Measurements from ENCODE around the gene SFTPA1. TPM values are rescaled to one million over a fixed set of nuclear protein-coding genes. Genes with fewer than 3 reads are reported as not detected.
"Not testable (repeated sequence)": the region's sequence is repeated elsewhere in the genome, so short reads cannot be mapped to it uniquely, and the experiment has no call there.

The SFTPA1 gene
- polyA plus RNA-seq (ENCODE audit: insufficient read length in 3 of 3) = under 1 TPM in 1 of 3 donors, not detected in 2; 0.04 TPM
- long read RNA-seq, donor 1 = 0 reads
- long read RNA-seq, donor 2 = 0 reads
- long read RNA-seq, donor 3 = 0 reads
- long read RNA-seq, donor 4 = 0 reads
- long read RNA-seq, donor 5 = 0 reads
- long read RNA-seq, donor 6 = 0 reads
- long read RNA-seq, donor 7 = 0 reads
- long read RNA-seq, donor 8 = 0 reads
- long read RNA-seq, donor 9 = 0 reads
- long read RNA-seq, donor 10 = 0 reads
- long read RNA-seq, donor 11 = 0 reads
- long read RNA-seq, donor 12 = 0 reads
- long read RNA-seq, donor 13 = 0 reads
- long read RNA-seq, donor 14 = 0 reads
- long read RNA-seq, donor 15 = 0 reads
- long read RNA-seq, donor 16 = 0 reads

DNA sequence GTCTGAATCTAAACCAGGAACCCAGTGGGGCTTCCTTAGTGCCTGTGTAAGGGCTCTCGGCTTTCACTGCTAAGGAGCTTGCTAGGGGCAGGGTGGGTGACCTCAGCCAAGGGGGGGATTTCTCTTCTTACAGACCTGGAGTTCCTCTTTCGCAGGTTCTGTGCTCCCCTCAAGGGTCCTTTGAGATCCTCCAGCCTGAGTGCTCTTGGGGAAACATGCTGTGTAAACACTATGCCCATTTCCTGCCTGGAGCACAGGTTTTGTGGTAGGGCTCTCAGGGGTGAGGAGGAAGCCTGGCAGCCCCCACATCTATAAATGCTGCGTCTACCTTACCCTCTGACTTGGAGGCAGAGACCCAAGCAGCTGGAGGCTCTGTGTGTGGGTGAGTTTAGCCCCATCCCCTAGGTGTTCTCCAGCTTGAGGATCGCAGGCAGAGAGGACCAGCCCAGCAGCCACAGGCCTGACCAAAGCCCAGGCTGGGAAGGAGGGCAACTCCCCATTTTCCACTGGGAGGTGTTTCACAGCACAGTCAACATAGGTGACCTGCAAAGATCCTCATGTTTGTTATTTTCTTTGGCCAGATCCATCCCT, at the start of gene SFTPA1:
TSS of gene SFTPA1 (plus strand) at position 339 of the 591 bp plus-strand sequence. CDS start 887 bp downstream, outside the sequence.
- DNase-seq = no peak

DNA sequence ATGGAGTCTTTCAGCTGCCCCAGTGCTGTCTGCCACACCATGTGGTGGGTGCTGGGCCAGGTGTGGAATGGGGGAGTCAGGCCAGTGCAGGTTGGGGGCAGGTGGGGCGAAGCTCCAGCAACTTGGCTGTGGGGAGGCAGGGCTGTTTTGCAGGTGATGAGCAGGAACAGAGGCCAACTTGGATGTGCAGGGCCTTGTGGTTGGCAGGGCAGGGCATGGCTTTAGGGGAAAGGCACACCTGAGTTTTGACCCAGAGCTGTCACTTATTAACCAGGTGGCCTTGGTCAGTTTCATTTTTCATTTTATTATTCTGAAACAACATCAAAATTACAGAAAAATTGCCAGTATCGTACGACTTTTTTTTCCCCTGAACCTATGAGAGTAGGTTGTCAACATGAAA, 49.5 kb upstream of the SFTPA1 start:
- no peak for DNase-seq

DNA sequence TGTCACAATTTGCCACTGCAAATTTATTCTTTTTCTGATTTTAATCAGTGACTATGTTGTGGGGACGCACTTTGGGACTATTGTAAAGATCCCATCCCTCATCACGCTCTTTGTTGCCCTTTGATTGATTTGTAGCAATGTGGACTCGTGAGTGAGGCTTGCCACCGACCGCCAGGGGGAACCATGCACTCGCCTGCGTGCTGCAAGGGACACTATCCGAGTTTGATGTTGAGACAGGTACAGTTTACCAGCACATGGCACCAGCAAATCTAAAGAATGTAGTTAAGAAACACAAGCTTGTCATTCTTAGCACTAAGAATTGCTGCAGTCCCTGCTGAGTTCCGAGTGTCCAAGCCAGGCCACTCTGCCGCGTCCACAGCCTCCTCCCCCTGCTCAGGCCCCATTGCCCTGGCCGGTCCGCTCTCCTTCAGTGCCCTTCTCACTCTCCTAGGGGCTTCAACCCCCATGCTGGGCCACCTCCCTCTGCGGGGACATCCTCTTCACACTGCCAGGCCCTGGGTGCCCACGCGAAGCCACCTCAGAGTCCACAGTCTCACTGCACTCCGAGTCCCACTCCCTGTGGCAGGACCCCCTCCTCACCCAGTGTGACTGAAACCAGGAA, 48.5 kb upstream of the SFTPA1 start:
- DNase-seq = peak; percentile 57

DNA sequence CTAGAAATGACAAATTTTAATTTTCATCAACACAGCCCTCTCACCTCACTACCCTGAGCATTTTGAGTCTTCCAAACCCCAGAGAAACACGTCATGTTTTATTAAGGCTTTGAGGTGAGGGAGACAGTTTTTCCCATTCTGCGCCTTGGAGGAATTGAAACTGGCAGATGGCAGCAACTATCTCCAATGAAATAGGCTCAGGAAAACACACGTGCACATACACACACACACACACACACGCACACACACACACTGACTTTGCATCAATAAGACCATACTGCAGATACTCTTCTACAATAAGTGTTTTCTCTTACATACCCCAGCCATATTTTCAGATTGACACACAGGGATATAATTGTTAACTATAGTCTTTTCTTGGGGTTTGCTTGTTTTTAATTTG, 47.3 kb upstream of the SFTPA1 start:
- DNase-seq = no peak

DNA sequence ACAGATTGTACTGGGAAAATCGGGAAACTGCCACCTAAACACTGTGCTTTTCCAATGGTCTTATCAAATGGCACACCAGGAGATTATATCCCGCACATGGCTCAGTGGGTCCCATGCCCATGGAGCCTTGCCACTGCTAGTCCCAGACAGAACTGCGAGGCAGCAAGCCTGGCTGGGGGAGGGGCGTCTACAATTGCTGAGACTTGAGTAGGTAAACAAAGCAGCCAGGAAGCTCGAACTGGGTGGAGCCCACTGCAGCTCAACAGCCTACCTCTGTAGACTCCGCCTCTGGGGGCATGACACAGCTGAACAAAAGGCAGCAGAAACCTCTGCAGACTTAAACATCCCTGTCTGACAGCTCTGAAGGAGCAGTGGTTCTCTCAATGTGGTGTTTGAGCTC, 40.1 kb upstream of the SFTPA1 start:
- DNase-seq = not testable (repeated sequence)

DNA sequence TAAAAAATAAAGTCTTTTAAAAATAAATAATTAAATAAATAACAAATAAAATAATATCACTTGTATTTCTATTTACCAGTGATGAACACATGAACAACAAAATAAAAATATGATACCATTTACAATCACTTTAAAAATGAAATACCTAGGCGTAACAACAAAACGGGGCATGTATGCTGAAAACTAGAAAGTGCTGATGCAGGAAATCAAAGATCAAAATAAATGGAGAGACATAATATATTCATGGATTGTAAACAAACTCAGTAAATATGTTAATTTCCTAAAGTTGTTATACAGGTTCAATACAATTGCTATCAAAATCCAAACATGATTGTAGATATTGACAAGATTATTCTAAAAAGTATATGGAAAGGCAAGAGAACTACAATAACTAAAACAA, 31.4 kb upstream of the SFTPA1 start:
- DNase-seq = no peak

DNA sequence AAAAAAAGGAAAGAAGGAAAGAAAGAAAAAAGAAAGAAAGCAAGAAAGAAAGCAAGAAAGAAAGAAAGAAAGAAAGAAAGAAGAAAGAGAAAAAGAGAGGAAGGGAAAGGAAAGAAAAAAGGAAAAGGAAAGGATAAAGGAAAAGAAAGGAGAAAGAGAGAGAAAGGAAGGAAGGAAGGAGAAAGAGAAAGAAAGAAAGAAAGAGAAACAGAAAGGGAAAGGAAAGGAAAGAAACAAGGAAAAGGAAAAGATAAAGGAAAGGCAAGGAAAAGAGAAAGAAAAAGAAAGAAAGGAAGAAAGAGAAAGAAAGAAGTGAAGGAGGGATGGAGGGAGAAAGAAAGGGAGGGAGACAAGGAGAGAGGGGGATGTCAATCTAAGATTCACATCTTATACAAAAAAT, 29.7 kb upstream of the SFTPA1 start:
- DNase-seq = no peak

DNA sequence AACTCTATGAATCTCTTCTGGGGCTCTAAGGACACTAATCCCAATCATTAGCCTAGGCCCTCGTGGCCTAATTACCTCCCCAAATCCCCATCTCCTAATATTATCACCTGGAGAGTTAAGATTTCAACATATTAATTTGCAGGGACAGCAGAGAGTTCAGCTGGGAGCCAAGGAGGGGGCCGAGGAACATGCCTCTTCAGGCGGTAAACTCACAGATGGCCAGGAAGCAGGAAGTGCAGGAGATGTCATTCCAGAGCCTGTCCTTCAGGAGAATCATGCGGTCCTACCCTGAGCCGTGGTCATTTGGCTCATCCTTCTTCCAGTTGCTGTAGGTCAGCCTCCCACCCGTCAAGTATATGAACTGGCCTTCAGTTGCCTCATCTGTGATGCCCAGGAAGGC, 28.6 kb upstream of the SFTPA1 start:
- DNase-seq = no peak

DNA sequence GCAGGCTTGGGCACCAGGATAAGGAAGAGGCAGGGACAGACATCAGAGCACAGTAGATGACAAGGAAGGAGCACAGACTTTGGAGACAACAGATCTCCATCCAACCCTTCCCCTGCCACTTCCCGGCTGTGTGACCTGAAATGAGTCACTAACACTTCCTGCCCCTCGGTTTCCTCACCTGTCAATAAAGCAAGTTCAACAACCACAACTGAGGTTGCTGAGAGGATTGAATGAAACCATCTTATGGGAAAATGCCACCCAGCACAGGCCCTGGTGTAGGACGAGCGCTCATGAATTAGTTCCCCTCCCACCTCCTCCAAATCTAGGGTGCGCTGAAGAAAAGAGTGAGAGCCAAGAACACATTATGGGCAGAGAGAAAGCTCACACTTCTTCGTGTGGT, 27.8 kb upstream of the SFTPA1 start:
- DNase-seq = not testable (repeated sequence)

DNA sequence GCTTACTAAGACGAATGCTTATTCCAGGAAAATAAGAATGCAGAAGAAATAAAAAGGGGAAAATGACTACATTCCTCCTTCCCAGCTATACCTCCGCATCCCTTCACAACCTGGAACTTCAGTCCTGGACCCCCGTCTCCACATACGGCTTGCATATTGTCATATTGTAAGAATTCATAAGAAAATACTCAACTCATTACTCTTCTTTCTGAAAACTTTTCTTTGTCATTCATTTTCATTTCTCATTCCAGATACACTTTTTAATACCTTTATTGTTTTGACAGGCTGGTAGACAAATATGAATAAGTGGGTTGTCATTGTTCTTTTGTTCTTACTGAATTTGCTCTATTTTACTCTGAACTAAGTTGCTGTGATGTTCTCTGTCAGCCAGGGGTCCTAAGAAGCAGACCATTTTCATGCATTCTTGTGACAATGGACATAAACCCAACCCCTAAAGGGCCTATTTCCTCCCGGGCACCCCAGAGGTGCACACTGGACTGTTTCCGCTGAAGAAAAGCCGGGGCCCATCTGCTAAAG, 27.2 kb upstream of the SFTPA1 start:
- DNase-seq = no peak

DNA sequence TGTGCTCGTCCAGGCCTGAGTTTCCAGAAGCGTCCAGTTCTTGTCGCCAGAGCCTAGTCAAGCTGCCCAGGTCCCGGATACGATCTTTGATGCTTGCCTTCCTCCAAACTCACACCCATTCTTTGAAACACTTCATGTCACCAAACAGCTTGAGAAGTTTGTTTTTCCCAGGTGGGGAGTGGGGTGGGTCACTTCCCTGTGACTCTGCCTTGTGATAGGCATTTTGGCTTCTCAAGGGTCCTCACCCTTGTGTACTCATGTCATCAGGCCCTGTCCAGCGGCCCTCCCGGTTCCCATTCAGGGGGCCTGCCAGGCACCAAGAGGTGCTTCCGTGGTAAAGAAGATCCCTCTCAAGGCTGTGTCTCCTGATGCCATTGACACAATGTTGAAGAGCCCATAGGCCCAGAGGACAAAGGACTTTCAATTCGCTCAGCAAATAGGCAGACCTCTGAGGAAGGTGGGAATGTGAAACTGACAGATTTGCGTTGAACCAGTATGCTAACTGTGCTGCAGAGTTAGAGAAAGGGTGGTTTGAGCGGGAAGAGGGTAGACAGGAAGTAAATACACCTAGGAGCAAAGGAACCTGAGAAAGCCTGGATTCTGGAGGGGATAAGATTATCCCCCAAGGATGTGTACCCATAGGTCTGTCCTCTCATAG, 24.7 kb upstream of the SFTPA1 start:
- DNase-seq = no peak

DNA sequence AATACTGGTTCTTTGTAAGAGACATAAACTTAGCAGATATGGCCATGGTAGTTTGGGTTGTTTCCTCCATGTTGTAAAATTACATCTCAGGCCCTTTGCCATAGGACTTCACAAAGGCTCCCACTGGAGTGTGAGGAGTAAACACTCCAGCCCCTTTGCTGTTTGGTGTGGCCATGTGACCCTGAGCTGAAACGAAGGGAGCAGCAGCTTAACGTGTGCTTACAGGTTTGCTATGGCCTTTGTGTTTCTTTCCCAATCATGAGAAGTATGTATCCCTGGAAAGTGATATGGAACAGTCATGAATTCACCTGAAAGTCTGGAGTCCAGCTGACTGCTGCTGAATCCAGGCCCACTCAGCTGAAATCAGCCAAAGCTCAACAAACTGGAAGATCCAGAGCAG, 23.8 kb upstream of the SFTPA1 start:
- no peak for DNase-seq

DNA sequence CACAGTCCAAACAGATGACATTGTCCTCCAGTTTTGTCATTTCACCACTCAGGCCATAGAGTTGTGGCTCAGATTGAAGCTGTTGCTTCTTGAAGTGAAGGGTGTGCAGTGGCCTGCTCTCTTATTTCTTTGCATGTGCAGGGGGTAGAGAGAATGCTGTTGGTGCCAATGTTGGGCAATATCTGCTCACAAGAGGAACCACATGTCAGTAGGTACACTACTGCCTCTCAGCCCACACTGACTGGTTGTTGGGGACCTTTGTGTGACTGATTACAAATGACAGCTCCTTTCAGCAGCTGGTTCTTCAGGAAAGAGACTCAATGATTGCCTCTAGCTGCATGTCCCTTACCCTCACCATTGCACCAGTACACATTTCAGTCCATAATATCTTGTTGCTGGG, 21.9 kb upstream of the SFTPA1 start:
- DNase-seq = no peak

DNA sequence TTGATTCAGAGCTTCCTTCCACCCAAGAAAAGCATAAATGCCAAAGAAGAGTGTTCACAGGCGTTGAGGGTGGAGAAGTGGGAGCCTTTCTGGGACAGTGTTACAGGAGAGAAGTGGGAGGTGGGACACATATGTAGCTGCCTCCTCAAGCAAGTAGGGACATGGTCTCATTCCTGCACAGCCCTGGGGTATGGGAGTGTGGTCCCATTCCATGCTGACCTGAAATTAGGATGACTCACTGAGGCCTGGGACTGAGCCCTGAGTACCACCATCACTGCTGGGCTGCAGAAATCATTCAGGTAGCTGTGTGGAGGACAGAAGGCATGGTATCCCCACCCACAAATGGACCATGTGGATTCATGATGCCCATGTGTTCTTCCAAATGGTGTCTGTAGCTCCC, 17.4 kb upstream of the SFTPA1 start:
- no peak for DNase-seq

DNA sequence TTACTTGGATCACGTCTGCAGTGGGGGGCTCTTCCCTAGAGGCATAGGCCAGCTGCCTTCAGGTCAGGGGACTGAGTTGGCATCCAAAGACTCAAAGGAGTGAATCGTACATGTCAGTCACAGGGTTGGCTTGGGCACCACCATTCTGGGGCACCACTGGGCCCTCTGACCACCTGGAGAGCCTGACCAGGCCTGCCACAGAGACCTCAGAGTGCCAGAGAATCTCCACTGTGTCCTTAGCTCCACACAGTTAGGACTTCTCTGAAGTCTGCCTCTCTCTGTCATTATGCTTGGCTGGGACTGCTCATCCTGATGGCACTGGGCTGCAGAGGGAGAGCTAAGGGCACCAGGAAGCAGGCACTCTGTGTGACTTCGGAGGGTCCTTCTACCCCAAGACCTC, 16.2 kb upstream of the SFTPA1 start:
- DNase-seq = not testable (repeated sequence)

DNA sequence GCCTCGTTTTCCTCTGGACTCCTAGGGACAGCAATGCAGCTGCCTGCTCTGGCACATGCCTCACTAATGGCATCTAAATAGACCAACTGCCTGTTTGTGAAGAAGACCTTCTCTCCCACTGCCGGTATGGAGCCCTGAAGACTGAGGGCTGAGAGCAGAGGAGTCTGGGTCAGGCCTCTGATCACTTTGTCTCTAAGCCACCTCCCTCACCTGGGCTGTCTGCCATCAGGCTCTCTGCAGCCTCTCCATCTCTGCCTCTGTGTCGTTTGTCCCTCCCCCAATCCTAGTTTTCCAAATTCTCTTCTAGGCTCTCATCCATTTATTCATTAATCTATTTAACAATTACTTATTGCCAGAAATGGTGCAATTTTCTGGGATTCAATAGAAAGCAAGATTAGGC, 15.2 kb upstream of the SFTPA1 start:
- DNase-seq = no peak

DNA sequence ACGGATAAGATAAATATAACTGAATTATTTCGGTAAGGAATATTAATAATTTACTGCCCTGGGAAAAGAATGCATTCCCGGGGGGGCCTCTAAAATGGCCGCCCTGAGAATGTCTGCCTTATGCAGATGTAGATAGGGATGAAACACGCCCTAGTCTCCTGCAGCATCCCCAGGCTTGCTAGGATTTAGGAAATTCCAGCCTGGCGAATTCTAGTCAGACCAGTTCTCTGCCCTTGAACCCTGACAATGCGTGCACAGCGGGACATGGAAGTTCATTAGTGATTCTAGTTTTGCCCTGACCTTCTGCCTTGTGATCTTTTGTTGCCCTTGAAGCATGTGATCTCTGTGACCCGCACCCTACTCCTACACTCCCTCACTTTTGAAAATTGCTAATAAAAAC, 11.1 kb upstream of the SFTPA1 start:
- DNase-seq = not testable (repeated sequence)

DNA sequence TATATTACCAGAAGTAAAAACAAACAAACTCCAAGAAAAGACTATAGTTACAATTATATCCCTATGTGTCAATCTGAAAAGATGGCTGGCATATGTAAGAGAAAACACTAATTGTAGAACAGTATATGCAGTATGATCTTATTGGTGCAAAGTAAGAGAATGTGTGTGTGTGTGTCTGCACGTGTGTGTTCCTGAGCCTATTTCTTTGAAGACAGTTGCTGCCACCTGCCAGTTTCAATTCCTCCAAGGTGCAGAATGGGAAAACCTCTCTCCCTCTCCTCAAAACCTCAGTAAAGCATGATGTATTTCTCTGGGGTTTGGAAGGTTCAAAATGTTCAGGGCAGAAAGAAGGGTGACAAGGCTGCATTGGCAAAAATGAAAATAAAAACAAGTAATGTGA, 8.8 kb upstream of the SFTPA1 start:
- no peak for DNase-seq

DNA sequence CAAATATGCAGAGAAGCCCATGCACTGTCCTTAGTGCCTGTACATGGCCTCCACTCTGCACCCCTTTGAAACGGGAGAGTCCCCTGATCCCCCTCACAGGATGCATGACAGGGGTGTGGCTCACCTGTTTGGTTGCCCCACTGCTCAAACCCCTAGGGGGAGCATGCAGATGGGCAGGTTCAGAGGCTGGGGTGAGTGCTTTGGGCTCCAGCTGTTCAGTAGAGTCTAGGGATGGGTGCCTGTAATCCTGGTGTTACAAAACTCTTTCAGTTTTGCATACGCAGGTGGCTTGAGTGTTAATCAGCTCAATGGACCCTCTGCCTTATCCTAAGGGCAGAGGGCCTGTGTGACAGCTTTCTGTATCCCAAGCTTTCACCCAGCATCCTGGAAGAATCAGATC, 7.8 kb upstream of the SFTPA1 start:
- DNase-seq = no peak

DNA sequence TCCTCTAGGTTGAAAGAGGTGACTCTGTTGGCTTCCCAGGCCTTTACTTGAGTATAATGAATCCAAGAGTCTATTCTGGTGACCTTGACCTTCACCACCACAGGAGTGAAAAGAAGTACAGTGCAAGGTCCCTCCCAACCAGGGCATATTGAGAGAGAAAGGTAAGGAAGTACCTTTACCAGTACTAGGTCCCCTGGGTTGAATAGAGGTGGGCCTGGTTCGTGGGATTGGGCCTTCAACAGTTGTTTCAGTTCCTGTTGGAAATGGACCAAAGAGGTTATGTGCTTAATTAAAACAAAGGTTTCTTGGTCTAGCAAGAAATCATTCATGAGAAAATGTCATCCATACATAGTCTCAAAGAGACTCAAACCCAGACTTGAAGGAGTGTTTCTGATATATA, 6.4 kb upstream of the SFTPA1 start:
- DNase-seq = no peak

DNA sequence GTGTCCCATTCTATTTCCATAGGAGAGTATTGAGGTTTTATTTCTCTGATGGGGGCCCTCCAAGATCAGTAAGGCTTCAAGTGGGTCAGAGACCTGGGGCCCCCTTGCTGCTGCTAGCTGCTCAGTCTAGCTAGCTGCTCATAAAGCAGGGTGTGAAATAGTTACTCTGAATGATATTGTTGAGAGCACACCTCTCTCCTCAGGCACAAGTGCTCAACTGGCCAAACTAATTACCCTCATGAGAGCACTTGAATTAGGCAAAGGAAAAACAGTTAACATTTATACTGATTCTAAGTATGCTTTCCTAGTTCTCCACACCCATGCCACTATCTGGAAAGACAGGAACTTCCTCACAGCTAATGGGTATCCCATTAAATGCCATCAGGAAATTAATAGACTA, 5.4 kb upstream of the SFTPA1 start:
- no peak for DNase-seq

DNA sequence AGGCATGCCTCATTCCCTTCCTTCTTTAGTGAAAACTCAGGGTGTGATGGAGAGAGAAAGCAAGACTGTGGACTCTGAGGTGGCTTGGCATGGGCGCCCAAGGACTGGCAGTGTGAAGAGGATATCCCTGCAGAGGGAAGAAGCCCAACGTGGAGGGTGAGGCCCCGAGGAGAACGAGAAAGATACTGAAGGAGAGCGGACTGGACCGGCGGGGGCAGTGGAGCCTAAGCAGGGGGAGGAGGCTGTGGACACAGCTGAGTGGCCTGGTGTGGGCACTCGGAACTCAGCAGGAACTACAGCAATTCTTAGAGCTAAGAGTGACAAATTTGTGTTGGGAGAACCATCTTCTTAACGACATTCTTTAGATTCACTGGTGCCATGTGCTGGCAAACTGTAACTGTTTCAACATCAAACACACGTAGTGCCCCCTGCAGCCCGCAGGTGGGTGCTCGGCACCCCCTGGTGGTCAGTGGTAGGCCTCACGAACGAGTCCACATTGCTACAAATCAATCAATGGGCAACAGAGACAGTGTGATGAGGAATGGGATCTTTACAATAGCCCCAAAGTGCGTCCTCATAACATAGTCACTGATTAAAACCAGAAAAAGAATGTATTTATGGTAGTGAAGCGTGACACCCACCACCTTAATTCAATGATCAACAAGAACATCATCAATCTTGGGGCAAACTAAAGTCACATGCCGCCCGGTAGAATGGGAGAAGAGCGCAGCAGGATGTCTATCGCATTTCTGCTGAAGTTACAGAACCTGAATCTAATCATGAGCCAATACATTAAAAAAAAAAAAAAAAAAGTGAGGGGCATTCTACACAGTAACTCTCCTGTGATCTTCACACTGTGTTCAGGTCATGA, 2.0 kb upstream of the SFTPA1 start:
- peak; percentile 1 for DNase-seq
